ENCODE data around the gene SCG2. TPM values are rescaled to one million over a fixed set of nuclear protein-coding genes. Genes with fewer than 3 reads are reported as not detected.

SCG2 gene
- total RNA-seq, 1 donor from 2014 or later, result 1.2 TPM

- peak; percentile 64 for DNase-seq (ENCODE audit: low read depth)
Observed at GRCh38 chr2:223576873-223577272, 25.3 kb downstream of the SCG2 start.

DNA sequence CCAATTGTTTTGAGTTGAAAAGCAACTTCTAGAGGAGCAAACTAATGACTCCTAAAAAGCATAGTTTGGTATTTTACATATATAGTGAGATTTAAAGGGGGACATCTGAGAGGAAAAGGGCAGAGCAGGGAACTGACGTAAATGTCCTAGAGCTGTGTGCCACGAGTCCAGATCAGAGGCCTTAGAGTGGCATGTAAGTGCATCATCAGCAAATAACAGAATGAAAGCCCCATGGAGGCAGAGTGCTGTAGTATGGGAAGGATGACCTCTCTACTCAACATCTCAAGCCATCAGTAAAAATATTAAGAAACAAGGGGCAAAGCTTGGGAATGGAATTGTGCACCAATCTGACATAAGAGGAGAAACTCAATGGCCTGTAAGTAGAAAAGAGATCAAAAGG, 31.4 kb downstream of the SCG2 start:
- no peak for DNase-seq (ENCODE audit: low read depth)

DNA sequence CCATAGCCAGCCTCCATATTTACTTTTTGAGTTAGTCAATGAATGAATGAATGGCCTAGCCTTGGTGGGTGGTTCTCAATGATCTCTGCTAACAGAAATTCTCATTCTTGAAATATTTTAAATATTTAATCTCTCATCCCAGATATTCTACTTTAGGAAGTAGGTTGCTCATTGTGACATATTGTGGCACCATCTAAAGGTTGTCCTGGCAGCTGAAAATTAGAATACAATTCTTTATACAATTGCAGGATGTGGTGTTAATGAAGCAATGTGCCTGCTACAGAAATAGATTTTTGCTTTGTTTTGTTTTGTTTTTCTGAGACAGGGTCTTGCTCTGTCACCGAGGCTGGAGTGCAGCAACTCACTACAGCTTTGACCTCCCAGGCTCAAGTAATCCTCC, 35.8 kb downstream of the SCG2 start:
- DNase-seq (ENCODE audit: low read depth), result no peak

DNA sequence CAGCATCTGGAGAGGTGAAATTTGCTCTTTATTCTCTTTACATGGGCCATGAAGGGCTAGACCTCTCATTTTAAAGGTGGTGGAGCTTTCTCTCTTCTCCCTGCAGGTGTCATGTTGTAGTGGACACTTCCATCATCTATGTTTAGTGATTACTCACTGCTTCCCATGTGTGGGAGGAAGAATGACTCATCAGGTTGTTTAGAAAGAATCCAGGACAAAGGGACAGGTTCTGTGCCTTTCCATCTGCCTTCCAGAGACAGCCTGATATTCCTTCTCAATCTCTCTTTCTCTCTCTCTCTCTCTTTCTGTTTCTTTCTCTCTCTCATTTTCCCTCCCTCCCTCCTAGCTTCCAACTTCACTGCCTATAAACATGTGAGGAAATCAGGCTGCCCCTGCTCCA, 38.7 kb downstream of the SCG2 start:
- DNase-seq (ENCODE audit: low read depth), result peak; percentile 95

DNA sequence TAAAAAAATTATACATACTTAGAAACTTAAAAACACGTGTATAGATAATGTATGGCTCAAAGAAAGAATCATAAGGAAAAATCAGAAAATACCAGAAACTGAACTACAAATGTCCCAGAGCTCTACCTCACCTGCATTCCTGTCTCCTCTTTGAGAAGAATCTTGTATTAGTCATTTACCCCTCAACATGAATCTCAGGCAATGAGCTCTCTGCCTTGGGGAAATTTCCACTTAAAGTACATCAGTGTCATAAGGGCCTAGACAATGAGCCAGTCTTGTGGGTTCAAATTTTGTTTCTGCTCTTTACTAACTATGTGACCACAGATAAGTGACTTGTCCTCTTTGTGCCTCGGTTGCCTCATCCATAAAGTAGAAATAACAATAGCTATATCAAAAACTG, 40.1 kb downstream of the SCG2 start:
- DNase-seq (ENCODE audit: low read depth), result peak; percentile 33

DNA sequence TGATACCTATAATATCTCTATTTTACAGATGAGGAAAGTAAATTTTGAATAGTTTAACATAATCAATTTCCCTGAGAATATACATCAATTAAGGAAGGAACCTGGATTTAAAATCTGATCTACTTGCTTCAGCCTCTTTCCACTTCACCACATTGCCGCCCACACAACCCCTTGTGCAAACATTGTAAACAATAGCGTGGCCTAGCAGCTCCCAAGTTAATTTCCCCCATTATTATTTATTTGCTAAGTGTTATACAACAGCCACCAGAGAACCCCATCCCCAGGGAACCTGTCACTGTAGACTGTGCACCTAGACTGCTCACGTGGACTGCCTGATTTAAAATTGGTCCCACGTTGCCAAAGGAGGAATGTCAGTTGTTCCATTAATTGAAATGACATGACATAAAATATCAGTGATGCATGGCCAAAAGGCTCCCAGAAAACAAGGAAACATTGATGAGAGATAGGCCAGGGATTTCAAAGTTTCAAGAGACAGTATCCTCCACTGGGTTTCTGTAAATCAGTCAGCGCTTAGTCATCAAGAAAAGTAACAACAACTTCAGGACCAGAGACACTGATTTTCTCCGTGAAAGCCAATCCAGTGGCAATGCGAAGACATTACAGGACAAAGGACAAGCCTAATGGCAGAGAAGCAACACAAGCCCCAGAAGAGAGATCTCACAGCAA, 41.3 kb downstream of the SCG2 start:
- peak; percentile 90 for DNase-seq (ENCODE audit: low read depth)

- no peak for DNase-seq (ENCODE audit: low read depth)
Observed at GRCh38 chr2:223558970-223559369, 43.2 kb downstream of the SCG2 start.

GRCh38 chr2:223554923-223555322, 47.2 kb downstream of the SCG2 start:
- no peak for DNase-seq (ENCODE audit: low read depth)

DNA sequence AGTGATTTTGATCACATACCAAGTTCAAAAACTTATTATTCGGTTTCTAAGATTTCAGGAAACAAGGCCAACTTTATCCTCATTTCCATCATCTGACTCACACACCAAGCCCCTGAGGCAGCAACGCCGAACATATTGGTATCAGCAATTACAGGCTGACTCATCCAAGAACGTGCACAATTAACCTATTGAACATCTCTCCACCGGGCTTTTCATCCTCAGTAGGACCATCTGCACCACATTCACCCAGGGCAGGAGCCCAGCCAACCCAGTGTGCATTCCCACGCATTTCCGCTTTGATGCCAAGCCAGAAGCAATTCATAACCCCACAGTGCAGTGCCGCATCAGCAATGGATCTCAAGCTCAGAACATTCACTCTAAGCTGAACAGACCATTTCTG, 52.9 kb downstream of the SCG2 start:
- DNase-seq (ENCODE audit: low read depth), result peak; percentile 85

DNA sequence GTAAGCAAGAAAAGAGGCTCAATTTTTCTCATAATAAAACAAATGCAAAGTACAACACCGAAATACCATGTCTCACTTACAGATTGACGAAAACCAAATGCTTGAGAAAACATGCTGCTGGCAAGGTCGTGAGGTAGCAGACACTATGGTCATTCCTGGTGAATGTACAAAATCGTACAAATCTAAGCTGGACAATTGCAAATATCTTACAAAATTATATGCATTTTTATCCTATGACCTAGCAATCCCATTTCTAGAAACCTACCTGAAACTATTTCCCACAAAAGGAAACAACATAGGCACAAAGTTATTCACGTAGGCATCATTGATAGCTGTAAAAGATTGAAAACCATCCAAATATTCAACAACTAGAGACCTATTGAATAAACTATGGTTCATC, 54.0 kb downstream of the SCG2 start:
- no peak for DNase-seq (ENCODE audit: low read depth)

Other genes starting within 250 kb of the SCG2 start
- 48.0 and 50.9 TPM in 2 replicates for gene AP1S3, start 235.2 kb upstream of the SCG2 start, total RNA-seq